Urinary bladder (tissue), 4 donors: ENCODE data around the gene DEPDC7. TPM values are rescaled to one million over a fixed set of nuclear protein-coding genes. Genes with fewer than 3 reads are reported as not detected.
A peak's percentile ranks its signal among the peaks of the same experiment; 100 is the strongest.
"Not testable (repeated sequence)": the region's sequence is repeated elsewhere in the genome, so short reads cannot be mapped to it uniquely, and the experiment has no call there.

ENCODE experiments used
- DNase-seq: peaks from one replicate; pipeline ENCODE4 v3.0.0-alpha.2; 2015; ENCODE audit errors: extremely low spot score
- H3K27ac ChIP-seq: one replicate; pipeline ENCODE4 v1.5.1; 2013; ENCODE audit warnings: low read depth, mild to moderate bottlenecking, moderate library complexity
- H3K36me3 ChIP-seq: one replicate; pipeline ENCODE4 v1.6.1; 2013; ENCODE audit warnings: mild to moderate bottlenecking, moderate library complexity; ENCODE audit not compliant: insufficient read depth
- H3K4me1 ChIP-seq: one replicate; pipeline ENCODE4 v1.6.1; 2013; ENCODE audit warnings: mild to moderate bottlenecking, moderate library complexity; ENCODE audit not compliant: insufficient read depth
- H3K4me3 ChIP-seq: one replicate; pipeline ENCODE4 v1.5.1; 2013; ENCODE audit warnings: low read depth, low read length
- WGBS: extraction: QIAGEN DNeasy Blood & Tissue Kit; methylation state at CpG from one replicate; pipeline ENCODE4 v1.1.7; 2013; 5-methylcytosine and 5-hydroxymethylcytosine counted together
- polyA plus RNA-seq: library from polyadenylated mRNA; stranded (reverse); fragments of 200-250 nt; gene quantifications from one replicate; pipeline ENCODE4 v1.2.3, GENCODE V29; 2013
- total RNA-seq: library from RNA; depleted of rRNA; stranded (reverse); fragments of >200 nt; gene quantifications from one replicate; pipeline ENCODE4 v1.2.3, GENCODE V29; 2014
- donor health status: healthy with polysubstance abuse.
- donor health status: healthy.

Gene DEPDC7
- total and polyA plus RNA-seq, 2 donors: 1.3 to 10.5 TPM

DNA sequence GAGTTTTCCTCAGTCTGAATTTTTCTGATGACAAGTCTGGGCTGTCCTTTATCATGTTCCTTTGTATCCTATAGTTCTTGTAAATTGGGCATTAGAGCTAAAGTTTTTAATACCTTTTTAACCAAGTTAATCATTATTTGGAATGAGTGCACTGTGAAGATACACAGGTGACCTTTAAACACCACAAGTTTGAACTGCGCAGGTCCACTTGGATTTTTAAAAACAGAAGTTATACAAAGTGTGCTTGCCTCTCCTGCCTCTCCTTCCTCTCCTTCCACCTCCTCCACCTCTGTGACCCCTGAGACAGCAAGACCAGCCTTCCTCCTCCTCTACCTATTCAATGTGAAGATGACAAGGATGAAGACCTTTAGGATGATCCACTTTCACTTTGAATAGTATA is 19.3 kb downstream of the DEPDC7 start:
- no peak for DNase-seq
- no peaks in the 10 kb centered on the region for H3K36me3 ChIP-seq
- no peak overlapping the region for H3K27ac ChIP-seq
- no peaks in the 10 kb centered on the region for H3K4me1 ChIP-seq
- H3K4me3 ChIP-seq: no peak overlapping the region
- 86% methylated on average over 1 of the region's 1 CpG for WGBS

DNA sequence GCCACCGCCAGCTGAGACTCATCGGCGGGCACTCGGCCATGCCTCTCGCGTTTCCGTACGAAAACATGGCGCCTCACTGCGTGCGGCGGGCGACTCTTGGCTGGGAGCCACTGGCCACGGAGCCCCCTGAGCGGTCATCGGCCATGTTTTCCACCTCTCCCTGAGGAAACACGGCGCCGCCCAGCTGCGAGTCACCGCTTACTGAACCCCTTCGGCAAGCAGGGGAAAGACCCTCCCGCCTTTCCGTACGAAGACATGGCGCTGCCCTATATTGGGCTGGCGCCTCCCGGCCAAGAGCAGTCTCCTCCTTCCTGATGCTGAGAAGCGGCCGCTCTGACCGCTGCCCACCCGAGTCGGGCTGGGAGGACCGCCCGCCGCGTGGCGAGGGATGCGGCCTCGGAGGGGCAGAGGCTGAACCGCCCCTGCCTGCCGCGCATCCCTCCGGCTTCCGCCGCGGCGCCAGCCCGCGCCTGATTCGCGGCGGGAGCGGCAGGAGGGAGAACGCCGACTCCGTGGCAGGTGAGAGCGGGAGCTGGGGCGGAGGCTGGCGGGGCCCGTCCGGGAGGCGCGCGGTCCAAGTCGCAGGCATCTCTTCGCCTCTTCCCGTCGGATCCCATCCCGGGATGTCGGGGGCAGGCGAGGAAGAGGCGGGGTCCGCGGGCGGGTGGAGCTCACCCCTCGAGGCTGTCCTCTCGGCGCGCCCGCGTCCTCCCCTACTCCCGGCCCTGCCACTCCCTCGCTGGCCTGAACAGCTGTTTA is 23.8 kb downstream of the DEPDC7 start, which contains the start of gene TCP11L1:
TSS of gene TCP11L1 (plus strand) at position 299 of the 759 bp plus-strand sequence. CDS start 4,202 bp downstream, outside the sequence.
- H3K4me1 ChIP-seq: peaks cover 1% of the 10 kb centered on the region
- no peaks in the 10 kb centered on the region for H3K36me3 ChIP-seq
- peak within 1 kb of the TSS; percentile 78 for H3K4me3 ChIP-seq
- DNase-seq: peak; percentile 84
- H3K27ac ChIP-seq: peak within 1 kb of the TSS; percentile 92
- under 1% methylated on average over 84 of the region's 84 CpGs for WGBS

DNA sequence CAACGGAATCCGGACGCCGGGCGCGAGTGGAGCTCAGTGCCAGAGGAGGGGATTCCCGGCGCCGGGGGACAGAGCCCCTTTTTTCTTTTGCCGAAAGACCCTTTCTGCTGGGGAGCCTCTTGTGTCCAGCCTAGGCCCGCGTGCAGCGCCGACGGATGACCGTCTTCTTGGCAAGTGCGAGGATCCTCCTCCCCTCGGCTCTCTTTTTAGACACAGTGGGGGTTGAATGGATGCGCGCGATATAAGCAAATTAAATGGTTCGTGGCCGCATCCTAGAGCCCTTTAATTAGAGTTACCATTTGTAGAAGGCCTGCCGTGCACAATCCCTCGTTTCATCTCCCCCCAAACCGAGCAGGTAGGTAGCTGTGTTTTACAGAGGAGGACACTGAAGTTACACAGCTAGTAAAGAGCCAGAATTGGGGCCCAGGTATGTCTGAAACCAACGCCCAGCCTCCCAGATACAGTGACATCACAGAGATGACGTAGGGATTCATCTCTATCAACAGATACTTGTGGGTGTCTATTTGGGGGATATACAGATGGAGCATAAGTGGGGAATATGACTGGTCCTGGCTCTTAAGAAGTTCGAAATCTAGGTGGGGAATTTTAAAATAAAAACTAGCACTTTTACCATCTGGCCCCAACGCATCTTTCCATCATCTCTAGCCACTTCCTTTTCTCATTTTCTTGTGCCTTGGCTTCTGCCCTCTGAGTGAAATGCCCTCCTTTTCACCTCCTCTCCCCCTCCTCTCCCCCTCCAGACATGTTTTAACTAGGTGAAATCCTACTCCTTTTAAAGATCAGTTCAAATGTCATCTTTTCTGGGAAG is 24.6 kb downstream of the DEPDC7 start:
- peak overlapping the region; percentile 78 for H3K4me3 ChIP-seq
- H3K27ac ChIP-seq: peak overlapping the region; percentile 92
- WGBS: 4% methylated on average over 30 of the region's 30 CpGs
- peaks cover under 1% of the 10 kb centered on the region for H3K36me3 ChIP-seq
- DNase-seq: no peak
- H3K4me1 ChIP-seq: peaks cover 1% of the 10 kb centered on the region

DNA sequence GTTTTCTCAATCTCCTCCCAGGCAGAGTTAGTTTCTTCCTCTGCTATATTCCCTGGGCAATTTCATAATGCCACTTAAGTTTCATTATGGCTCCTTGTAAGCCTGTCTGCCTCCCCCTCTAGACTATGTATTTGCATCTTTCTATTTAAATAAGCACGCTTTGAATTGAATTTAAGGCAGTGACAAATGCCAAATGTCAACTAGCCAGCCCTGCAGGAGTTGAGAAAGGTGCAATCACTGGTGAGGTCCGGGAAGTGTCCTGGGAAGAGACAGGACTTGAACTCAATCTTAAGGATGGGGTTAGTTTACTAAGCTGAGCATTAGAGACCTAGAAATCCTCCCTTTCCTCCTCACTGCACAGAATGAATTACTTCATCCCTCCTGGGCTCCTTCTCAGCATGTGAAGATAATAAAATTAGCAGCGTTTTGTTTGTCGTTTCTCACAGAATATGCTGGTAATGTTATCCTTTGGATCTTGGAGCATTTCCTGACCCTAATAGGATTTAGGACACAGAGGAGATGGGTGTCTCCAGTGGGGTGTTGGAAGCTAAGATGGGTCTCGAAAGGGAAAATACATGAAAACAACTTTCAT is 25.3 kb downstream of the DEPDC7 start:
- Histone ChIP-seq H3K27ac (no peak overlapping the region), H3K4me3 (no peak overlapping the region), H3K36me3 (peaks cover 4% of the 10 kb centered on the region), H3K4me1 (peaks cover 1% of the 10 kb centered on the region)
- WGBS: 57% methylated on average over 5 of the region's 5 CpGs
- no peak for DNase-seq

DNA sequence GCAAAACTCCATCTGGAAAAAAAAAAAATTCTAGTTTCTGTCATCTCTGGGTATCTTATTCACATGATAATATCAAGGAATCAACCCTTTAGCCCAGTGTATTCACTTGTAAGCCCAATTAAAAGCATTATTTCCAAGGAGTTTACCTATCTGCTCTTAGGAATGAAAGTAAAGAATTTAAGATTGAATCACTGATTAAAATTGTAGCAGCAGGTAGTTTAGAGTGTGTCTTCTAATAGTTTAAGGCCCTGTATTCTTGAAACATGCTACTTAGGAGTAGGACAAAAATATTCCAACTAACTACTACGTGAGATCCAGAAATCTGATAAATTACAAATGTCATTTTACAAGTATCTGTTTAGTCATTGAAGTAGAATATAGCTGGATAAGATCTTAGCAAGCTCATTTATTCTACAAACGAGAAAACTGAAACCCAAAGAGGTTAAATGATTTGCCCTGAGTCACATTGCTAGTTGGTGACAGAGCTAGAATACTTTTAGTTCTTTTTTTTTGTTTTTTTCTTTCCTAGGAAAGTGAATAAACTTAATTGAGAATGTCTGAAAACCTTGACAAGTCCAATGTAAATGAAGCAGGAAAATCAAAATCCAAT is 27.6 kb downstream of the DEPDC7 start:
- DNase-seq: no peak
- Histone ChIP-seq H3K36me3 (peaks cover 4% of the 10 kb centered on the region), H3K4me3 (no peak overlapping the region), H3K27ac (no peak overlapping the region), H3K4me1 (peaks cover 1% of the 10 kb centered on the region)
- whole genome bisulfite sequencing: 71% methylated on average over 2 of the region's 2 CpGs

DNA sequence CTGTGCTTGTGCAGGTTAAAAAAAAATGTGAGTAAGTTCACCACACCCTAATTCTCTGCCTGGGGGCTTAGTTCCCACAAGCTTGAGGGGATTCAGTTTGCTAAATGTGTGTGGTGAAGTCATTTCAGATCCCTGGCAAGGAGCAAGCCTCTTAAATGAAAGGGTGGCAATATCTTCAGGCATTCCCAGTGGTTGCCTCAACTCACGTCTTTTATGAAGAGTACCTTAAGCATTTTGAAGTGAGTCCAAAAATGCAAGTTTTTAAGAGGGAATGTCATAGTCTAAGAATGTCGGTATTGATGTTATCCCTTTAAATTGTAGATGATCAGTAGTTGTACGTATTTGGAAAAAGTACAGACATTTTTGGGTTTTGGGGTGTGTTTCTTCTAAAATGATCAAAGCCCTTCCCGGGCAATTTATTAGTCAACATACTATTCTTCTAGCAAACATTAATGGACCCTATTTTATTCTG is 28.6 kb downstream of the DEPDC7 start:
- Histone ChIP-seq H3K27ac (no peak overlapping the region), H3K4me3 (no peak overlapping the region), H3K4me1 (peaks cover 1% of the 10 kb centered on the region), H3K36me3 (peaks cover 4% of the 10 kb centered on the region)
- no peak for DNase-seq
- 89% methylated on average over 4 of the region's 4 CpGs for WGBS

DNA sequence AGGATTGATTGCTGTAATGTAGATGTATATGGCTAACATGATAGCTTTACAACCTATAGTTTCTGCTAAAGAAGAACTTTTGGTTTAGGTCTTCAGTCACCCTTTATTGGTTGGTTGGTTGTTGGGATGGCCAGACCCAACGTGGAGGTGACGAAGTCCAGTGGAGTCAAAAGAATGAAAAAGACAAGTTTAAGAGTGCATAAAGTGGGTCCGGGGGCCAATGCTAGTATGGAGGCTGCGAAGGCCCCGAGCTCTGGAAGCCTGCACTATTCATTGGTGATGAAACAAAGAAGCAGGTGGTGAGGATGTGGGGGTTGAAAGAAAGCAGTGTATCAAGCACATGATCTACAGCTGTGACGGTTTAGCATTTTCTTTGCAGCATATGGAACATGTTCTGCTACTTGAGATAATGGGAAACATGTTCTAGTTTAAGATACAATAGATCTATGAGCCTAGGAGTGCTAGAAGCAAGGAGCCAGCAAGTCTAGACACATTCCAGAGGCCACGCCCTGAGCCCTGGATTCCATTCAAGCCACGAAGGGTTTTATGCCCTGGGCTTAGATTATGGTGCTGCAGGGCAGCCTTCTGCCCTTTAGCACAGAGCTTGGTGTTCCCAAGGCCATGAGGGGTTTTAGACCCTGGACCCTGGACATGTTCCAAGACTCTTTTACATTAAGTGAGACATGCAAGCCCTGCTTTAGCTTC is 30.0 kb downstream of the DEPDC7 start:
- peaks cover 1% of the 10 kb centered on the region for H3K4me1 ChIP-seq
- H3K27ac ChIP-seq: no peak overlapping the region
- 85% methylated on average over 8 of the region's 8 CpGs for WGBS
- H3K36me3 ChIP-seq: peaks cover 4% of the 10 kb centered on the region
- DNase-seq: no peak
- no peak overlapping the region for H3K4me3 ChIP-seq

DNA sequence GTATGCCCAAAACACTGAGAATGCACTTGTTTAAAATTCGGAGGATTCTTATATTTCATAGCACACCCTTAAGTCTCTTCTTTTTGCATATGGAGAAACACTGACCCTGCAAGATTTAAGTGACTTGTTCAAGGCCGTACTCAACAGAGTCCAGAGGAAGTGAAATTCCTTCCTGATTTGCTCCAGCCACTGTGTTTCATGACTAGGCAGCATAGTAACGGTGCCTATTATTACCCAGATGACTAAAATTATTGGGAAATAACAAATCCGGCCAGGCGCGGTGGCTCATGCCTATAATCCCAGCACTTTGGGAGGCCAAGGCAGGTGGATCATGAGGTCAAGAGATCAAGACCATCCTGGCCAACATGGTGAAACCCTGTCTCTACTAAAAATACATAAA is 33.0 kb downstream of the DEPDC7 start:
- H3K4me3 ChIP-seq, DNase-seq, H3K27ac ChIP-seq, H3K36me3 ChIP-seq, H3K4me1 ChIP-seq: not testable (repeated sequence)
- 88% methylated on average over 6 of the region's 6 CpGs for WGBS

DNA sequence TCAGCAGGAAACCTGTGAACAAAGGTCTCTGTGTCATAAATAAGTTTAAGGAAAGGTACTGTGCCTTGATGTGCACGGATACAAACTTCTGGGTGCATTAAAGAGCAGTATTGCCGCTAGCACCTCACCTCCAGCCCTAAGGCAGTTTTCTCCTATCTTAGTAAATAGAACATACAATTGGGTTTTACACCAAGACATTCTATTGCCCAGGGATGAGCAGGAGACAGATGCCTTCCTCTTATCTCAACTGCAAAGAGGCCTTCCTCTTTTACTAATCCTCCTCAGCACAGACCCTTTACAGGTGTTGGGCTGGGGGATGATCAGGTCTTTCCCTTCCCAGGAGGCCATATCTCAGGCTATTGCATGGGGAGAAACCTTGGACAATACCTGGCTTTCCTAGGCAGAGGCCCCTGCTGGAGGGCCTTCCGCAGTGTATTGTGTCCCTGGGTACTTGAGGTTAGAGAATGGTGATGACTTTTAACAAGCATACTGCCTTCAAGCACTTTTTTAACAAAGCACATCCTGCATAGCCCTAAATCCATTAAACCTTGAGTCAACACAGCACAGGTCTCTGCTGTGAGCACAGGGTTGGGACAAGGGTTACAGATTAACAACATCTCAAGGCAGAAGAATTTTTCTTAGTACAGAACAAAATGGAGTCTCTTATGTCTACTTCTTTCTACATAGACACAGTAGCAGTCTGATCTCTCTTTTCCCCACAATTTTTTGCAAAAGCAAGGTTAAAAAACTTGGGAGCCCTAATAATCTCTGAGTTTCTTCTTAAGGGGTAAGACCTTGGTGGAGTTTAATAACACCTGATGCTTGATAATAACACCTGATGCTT is 34.1 kb downstream of the DEPDC7 start:
- H3K4me1 ChIP-seq, H3K4me3 ChIP-seq, H3K36me3 ChIP-seq, DNase-seq, H3K27ac ChIP-seq: not testable (repeated sequence)
- WGBS: 74% methylated on average over 3 of the region's 3 CpGs

DNA sequence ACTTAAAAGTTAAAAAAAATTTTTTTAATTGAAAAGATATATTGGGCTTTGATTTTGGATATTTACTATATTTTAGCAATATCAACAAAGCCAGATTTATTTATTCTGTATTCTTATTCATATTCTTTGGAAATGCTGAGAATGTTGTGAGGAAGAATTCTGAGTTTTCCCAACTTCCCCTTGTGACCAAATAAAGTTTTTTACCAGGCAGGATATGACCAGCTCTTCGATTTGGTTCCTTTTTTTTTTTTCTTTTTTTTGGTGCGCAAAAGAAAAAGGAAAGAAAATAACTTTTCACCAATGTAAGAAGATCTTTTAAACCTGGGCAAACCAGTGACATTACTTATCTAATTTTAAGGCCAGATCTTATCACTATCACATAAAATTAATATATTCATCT is 36.6 kb downstream of the DEPDC7 start:
- 79% methylated on average over 2 of the region's 2 CpGs for WGBS
- H3K27ac ChIP-seq: no peak overlapping the region
- DNase-seq: no peak

DNA sequence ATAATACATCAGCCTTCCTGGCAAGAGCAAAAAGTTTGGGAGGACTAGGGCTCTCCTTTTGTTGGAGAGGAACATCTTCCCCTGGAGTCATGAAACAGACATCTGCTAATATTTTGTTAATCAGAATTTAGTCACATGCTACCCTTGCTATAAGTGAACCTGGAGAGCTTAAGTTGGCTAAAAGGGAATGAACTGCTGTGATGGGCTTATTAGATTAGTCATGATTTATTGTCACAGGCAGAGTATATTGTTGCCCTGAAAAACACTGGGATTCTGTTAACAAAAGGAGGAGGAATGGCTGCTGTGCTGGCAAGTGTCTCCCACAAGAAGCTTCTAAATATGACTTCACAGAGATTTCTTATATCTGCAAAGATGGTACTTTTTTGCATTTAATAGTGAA is 39.7 kb downstream of the DEPDC7 start:
- H3K4me1 ChIP-seq: no peaks in the 10 kb centered on the region
- no peak overlapping the region for H3K27ac ChIP-seq
- no peak for DNase-seq
- H3K4me3 ChIP-seq: no peak overlapping the region
- no peaks in the 10 kb centered on the region for H3K36me3 ChIP-seq

More for the DNA sequence above, 36.6 kb downstream of the DEPDC7 start:
- no peaks in the 10 kb centered on the region for H3K4me1 ChIP-seq
- no peak overlapping the region for H3K4me3 ChIP-seq
- H3K36me3 ChIP-seq: no peaks in the 10 kb centered on the region

DNA sequence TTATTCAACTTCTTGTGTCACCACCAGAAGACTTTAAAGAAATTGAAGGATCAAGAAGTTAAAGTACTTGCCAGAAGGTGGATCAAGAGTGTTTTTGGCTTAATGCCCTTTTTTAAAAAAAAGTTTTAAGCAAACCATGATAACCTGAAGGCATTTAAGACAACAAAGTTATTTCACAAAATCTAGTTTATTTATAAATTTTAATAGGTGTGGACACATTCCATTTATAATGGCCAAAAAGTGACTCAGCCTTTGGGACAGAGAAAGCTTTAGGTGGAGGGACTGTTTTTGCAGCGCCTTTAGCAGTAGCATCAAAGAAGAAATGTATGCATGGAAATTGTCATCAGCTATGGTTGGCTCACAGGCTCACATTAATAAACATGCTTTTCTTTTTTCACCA is 41.6 kb downstream of the DEPDC7 start:
- H3K4me1 ChIP-seq: no peaks in the 10 kb centered on the region
- no peak for DNase-seq
- H3K36me3 ChIP-seq: no peaks in the 10 kb centered on the region
- no peak overlapping the region for H3K4me3 ChIP-seq
- 93% methylated on average over 1 of the region's 1 CpG for WGBS
- H3K27ac ChIP-seq: no peak overlapping the region
